ENCODE results near the gene AKR1B15.
"Not testable (repeated sequence)": the region's sequence is repeated elsewhere in the genome, so short reads cannot be mapped to it uniquely, and the experiment has no call there.

The AKR1B15 gene

GRCh38 chr7:134563398-134563749 is 14.5 kb downstream of the AKR1B15 start:
- not testable (repeated sequence) for DNase-seq (ENCODE audit: low read depth in 3 of 3)

- DNase-seq (ENCODE audit: low read depth in 3 of 3), result no peak
Observed at GRCh38 chr7:134565643-134566136, 16.8 kb downstream of the AKR1B15 start.

- no peak for DNase-seq (ENCODE audit: low read depth in 3 of 3)
Observed at GRCh38 chr7:134567368-134567767, 18.5 kb downstream of the AKR1B15 start.

- not testable (repeated sequence) for DNase-seq (ENCODE audit: low read depth in 3 of 3)
Observed at GRCh38 chr7:134569962-134570361, 21.1 kb downstream of the AKR1B15 start.

- no peak for DNase-seq (ENCODE audit: low read depth in 3 of 3)
Observed at GRCh38 chr7:134571101-134571500, 22.2 kb downstream of the AKR1B15 start.

GRCh38 chr7:134571746-134572461 is 23.0 kb downstream of the AKR1B15 start:
- DNase-seq (ENCODE audit: low read depth in 3 of 3), result no peak

- DNase-seq (ENCODE audit: low read depth in 3 of 3), result no peak
Observed at GRCh38 chr7:134574322-134574721, 25.4 kb downstream of the AKR1B15 start.

GRCh38 chr7:134584290-134584689 is 35.4 kb downstream of the AKR1B15 start:
- no peak for DNase-seq (ENCODE audit: low read depth in 3 of 3)

GRCh38 chr7:134585897-134586296 is 37.0 kb downstream of the AKR1B15 start:
- DNase-seq (ENCODE audit: low read depth in 3 of 3), result no peak

GRCh38 chr7:134587750-134588149 is 38.8 kb downstream of the AKR1B15 start:
- no peak for DNase-seq (ENCODE audit: low read depth in 3 of 3)

GRCh38 chr7:134589491-134589941 is 40.6 kb downstream of the AKR1B15 start:
- no peak for DNase-seq (ENCODE audit: low read depth in 3 of 3)

- no peak for DNase-seq (ENCODE audit: low read depth in 3 of 3)
Observed at GRCh38 chr7:134593530-134594392, 44.9 kb downstream of the AKR1B15 start.

- no peak for DNase-seq (ENCODE audit: low read depth in 3 of 3)
Observed at GRCh38 chr7:134594877-134595276, 46.0 kb downstream of the AKR1B15 start.

GRCh38 chr7:134599371-134599770 is 50.5 kb downstream of the AKR1B15 start:
- no peak for DNase-seq (ENCODE audit: low read depth in 3 of 3)

- no peak for DNase-seq (ENCODE audit: low read depth in 3 of 3)
Observed at GRCh38 chr7:134601459-134601858, 52.5 kb downstream of the AKR1B15 start.

GRCh38 chr7:134602881-134603451 is 54.1 kb downstream of the AKR1B15 start:
- DNase-seq (ENCODE audit: low read depth in 3 of 3), result no peak

- peak; percentile 4 to 14 (median 12) for DNase-seq (ENCODE audit: low read depth in 3 of 3)
Observed at GRCh38 chr7:134605978-134606923, 57.3 kb downstream of the AKR1B15 start.

GRCh38 chr7:134611611-134612151 is 62.8 kb downstream of the AKR1B15 start:
- DNase-seq (ENCODE audit: low read depth in 3 of 3), result no peak

GRCh38 chr7:134612197-134612596 is 63.3 kb downstream of the AKR1B15 start:
- no peak for DNase-seq (ENCODE audit: low read depth in 3 of 3)

- no peak for DNase-seq (ENCODE audit: low read depth in 3 of 3)
Observed at GRCh38 chr7:134613623-134614347, 64.9 kb downstream of the AKR1B15 start.

Data from stimulated activated CD4-positive, alpha-beta T cell treated with anti-CD3 and anti-CD28 coated beads, TNF-alpha, amount 100 ng/mL, for 4 hours (primary cell).